LHCN-M2 (cell line): ENCODE results near the gene TMEM245. TPM values are rescaled to one million over a fixed set of nuclear protein-coding genes. Genes with fewer than 3 reads are reported as not detected.
"Not testable (repeated sequence)": the region's sequence is repeated elsewhere in the genome, so short reads cannot be mapped to it uniquely, and the experiment has no call there.

Experiments used
- DNase-seq: peaks from one replicate; pipeline ENCODE4 v3.0.0-alpha.2; 2012; ENCODE audit warnings: low read depth
- total RNA-seq: library from RNA; depleted of rRNA; stranded (reverse); fragments of >200 nt; gene quantifications from 2 replicates; pipeline ENCODE4 v1.2.3, GENCODE V29; 2014

Gene TMEM245
- total RNA-seq, 1 experiment from 2014 or later = 53.4 TPM

DNA sequence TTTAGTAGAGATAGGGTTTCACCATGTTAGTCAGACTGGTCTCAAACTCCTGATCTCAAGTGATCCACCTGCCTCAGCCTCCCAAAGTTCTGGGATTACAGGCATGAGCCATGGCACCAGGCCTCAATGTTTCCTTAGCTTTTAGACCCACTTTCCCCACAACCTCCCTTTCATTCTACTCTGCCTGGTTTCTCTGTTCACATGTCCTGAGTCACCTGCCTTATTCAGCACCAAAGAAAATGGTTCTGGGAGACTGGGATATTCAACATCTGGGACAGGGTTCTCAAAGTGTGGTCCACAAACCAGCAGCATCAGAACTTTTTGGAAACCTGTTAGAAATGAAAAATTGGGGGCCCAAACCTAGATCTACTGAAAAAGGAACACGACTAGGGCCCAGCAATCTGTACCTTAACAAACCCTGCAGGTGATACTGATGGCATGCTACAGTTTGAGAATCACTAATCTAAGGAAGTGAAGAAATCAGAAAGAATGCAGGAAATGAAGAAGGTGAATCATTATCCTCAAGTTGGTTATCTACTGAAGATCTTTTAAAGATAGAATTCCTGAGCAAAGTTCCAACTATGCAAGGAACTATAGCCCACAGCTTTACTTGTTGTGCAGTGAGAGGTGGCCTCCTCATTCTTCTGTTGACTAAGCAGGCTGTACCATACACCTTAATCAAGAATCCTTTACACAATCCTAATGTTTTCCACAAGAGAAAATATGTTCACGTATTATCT lies 54.6 kb downstream of the TMEM245 start:
- DNase-seq = no peak

DNA sequence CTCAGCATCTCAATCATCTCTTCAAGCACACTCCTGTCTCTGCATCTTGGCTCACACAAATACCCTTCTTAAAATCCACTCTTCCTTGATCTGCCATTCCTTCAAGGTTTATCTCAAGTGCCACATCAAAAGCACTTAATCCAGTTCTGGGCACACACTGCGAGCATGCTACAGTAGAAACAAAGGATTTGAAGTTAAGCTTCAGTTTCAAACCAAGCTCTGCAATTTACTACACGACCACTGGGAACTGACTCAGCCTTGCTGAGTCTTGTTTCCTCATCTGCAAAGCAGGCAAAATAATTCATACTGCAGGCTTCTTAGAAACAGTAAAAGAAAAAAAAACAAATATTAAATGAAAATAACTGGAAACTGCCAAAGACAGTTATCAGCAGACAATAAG lies 56.0 kb downstream of the TMEM245 start:
- DNase-seq = peak; percentile 9

DNA sequence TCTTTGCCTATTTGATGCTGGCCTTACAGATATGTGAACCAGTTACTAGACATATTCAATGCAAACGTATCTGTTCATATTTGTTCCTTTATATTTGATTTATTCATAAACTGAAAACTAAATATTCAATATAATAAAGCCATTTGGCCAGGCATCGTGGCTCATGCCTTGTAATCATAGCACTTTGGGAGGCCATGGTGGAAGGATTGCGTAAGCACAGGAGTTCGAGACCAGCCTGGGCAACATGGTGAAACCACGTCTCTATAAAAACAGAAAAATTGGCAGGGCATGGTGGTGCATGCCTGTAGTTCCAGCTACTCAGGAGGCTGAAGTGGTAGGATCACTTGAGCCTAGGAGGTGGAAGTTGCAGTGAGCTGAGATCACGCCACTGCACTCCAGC lies 57.2 kb downstream of the TMEM245 start:
- DNase-seq = no peak

DNA sequence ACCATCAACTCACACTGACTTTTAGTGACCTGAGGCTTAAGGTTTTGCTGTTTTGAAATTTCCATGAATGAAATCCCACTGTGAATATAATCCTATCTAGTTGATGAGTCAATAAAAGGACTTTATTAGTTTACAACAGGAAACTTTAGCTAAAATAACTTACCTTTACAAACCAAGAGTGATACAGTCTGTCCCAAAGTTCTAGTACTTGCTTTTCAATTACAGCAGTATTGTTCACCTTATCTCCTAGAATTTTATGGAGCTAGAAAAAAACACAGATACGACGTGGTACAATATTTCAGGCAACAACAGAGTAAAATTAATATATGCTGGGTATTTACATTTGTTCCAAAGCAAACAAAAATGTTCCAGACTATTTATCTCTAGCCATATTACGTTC lies 59.6 kb downstream of the TMEM245 start:
- DNase-seq = no peak

DNA sequence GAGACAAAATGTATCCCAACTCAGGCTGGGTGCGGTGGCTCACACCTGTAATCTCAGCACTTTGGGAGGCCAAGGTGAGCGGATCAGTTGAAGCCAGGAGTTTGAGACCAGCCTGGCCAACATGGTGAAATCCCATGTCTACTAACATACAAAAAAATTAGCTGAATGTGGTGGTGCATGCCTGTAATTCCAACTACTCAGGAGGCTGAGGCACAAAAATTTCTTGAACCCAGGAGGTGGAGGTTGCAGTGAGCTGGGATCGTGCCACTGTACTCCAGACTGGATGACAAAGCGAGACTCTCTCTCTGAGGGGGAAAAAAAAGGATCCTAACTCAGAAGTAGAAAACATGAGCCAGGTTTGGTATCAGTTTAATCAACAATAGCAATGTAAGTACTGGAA lies 66.6 kb downstream of the TMEM245 start:
- DNase-seq = not testable (repeated sequence)

DNA sequence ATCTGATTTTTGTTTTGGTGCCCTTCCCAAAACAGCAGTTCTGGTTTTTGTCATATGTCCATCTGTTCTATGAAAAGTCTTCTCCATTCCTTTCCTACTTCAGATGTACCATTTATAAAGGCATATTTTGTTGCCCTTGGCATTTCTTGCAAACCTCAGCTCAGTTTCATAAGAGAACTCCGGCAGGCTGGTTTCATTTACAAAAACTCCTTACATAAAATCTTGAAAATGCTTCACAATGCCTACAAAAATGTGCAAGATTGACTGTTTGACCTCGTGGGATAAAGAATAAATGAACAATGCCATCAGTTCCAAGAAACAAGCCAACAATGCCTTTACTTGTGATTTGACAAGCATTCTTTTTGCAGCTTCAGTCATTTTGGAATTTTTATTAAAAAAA lies 67.3 kb downstream of the TMEM245 start:
- no peak for DNase-seq

DNA sequence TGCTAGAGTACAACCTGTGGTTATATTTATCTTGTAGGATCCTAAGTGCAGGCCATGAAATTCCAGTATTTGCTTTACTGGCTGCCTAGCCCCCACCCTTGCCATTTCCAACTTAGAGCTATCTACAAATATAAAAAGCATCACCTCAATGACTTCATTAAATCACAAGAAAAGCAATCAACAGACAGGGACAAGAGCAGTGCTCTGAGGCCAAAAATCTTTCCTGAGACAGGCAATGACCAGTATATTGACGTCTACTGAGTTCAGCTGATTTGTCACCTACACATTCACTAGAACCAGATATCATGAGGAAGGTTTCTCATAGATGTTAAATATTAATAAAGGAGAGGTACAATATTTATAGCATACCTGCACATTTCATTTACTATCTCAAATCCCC lies 68.0 kb downstream of the TMEM245 start:
- DNase-seq = no peak

DNA sequence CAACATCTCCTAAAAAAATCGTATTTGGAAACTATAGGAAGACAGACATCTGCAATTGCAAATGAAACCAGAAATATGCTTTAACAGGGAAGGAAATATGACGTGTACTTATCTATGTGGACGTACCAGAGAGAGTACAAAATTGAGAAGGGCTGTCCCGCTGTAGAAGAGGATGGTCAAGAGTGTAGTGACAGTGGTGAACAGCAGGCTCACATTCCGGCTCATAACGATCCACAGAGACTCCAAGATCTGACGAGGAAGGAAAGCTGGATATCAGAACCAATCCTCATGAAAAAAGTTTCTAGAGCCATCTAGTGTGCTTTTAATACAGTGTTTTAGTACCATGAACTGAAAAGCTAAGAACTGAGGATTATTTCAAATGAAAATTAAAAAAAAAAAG lies 69.3 kb downstream of the TMEM245 start:
- DNase-seq = no peak

DNA sequence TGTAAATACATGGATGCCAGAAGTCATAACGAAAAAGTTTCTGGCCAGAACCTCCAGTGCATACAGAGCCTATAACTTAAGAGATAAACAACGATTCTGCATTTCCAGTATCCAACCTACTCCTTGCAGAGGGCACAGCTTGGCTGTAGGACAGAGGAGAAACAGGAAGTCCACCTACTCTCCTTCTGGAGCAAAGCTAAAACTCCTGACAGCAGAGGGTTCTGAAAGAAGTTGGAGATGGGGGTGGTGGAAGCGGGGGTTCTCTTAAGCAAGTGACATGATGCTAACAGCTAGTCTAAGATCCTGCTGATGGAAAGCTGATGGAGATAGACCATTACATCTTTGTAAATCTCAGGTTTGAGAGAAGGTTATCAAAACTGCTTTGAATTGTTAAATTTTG lies 70.9 kb downstream of the TMEM245 start:
- DNase-seq = no peak

DNA sequence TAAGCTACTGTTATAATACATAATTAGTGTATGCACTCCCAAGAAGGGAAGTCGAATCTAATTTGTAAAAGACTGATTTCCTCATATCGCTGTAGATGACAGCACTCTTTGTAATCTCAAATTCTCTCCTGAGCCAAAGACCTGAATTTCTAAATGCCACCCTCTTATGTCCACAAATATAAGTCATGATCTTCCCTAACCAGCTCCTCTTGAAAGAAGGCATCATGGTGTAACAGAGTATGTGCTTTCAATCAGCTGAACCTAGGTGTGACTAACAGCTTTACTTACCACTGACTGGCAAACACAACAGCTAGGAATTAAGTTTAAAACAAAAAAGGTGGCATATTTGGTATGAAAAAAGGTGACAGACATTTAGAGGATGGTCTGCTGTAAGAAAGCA lies 72.5 kb downstream of the TMEM245 start:
- no peak for DNase-seq

DNA sequence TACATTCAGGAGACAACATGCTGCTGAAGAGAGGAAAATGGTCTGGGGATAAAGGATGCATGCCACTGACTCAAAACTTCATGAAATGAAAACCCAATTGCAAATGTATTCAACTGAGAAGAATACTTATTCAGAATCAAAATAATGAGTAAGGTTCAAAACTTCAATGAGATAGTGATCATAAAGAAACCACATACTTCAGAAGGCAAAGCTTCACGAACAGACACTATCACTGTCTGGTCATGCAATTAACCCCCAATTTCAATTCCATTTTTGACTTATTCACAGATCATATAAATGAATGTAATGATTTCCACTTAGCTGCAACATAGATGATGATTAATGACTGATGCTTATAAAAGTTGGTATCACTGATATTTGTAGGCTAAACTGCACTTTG lies 73.4 kb downstream of the TMEM245 start:
- DNase-seq = no peak

DNA sequence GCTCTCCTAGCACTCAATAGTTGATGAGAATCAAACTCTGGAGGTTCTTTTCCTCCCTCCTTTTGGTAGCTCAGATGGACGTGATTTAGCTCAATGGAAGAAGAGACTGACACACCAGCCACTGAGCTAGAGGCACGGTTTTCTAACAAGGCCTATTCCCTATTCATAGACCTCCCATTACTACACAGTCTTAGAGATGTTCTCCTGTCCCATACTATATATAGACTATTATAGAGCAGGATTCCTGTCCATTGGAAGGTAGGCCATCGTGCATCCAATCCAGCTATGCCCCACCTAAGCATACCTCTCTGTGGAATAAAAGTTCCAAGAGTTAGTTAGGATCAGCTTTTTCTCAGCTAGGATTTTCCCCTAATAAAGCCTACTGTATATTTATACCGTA lies 76.2 kb downstream of the TMEM245 start:
- no peak for DNase-seq

DNA sequence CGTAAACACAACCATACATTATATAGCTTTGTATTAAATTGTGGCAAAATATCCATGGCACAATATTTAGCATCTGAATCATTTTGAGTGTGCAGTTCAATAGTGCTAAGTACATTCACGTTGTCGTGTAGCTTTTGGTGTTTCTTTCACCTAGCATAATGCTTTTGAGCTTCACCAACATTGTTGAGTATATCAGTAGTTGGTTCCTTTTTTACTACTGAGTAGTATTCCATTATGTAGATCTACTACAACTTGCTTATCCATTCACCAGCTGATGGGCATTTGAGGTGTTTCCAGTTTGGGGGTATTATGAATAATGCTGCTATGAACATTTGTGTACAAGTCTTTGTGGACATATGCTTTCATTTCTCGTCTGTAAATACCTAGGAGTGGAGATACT lies 79.2 kb downstream of the TMEM245 start:
- no peak for DNase-seq

DNA sequence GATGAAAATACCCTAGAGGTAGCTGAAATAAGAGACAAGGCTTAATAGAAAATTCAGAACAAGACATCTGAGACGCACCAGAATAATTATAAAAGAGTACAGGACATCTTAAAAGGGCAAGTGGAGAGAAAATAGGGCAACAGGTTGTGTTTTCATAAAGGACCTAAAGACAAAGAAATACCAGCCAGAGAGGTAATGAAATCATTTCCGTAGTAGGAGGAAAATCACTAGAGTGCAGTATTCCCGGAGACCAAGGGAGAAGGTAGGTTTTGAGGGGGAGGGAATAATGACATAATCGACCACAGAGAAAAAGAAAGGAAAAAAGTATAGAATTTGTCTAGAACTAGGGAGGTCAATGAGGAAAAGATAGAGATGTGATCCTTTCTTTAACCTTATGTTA lies 80.2 kb downstream of the TMEM245 start:
- DNase-seq = no peak

DNA sequence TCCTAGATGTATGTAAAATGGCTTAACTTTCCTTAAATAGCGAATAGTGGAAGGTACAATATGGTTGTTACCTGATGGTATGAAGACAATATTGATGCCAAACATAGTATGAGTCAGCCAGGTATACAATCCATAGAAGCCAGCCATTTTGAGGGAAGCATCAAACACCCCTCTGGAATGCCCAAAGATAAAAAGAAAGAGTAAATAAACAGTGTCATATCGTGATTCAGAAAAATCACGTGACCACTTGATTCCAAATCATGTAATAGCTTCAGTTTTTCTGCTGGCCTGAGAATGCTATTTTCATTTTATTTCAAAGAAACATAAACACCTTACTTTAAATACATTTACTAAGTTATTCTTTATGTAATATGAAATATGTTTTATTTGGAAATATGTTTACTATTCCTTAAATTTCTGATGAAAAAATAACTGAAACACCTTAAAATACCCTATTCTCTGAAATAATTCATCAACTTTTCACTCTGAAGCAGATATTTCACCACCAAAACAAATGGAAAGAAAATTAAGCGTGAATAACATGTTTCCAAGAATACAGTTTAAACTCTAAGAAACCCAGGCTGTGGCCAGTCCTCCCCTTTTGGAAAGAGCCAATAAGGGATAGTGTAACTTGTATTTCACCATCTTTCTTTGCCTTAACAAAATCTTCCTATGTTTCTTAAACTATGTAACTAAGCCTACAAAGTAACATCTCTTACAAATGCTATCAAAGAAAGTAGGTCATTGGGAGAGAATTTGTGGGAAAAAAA lies 81.6 kb downstream of the TMEM245 start:
- DNase-seq = no peak

DNA sequence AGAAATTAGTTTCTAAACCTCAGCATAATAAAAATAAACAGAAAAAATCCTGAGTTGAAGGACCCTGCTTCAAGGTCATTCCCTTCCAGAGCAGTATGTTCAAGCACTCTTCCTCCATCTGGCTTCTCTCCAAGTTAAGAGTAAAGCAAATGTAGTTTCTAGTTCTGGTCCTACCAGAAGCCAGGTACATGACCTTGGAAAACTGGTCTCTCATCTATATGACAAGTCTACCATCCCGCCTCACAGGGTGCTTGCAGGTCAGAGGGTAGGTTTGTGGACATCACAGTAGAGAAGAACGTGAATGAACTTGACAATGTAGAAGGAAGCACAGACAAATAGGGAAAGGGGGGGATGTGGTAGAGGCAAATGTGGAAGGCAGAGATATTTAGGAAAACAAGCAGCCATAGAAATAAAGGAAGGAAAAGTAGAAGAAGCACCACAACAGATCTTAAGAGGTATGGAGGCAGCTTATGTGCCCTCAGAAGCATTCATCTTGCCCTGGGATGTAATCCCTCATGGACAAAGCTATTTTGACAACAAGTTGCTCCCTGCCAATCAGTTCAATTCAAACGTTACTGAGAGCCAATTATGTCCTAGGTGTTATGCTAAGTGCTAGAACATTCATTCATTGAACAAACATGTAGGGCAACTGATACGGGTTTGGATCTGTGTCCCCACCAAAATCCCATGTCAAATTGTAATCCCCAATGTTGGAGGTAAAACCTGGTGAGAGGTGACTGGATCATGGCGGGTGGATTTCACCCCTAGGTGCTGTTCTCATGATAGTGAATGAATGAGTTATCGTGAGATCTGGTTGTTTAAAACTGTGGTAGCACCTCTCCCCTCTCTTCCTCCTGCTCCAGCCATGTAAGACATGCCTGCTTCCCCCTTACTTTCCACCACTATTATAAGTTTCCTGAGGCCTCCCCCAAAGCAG lies 82.7 kb downstream of the TMEM245 start:
- DNase-seq = no peak

DNA sequence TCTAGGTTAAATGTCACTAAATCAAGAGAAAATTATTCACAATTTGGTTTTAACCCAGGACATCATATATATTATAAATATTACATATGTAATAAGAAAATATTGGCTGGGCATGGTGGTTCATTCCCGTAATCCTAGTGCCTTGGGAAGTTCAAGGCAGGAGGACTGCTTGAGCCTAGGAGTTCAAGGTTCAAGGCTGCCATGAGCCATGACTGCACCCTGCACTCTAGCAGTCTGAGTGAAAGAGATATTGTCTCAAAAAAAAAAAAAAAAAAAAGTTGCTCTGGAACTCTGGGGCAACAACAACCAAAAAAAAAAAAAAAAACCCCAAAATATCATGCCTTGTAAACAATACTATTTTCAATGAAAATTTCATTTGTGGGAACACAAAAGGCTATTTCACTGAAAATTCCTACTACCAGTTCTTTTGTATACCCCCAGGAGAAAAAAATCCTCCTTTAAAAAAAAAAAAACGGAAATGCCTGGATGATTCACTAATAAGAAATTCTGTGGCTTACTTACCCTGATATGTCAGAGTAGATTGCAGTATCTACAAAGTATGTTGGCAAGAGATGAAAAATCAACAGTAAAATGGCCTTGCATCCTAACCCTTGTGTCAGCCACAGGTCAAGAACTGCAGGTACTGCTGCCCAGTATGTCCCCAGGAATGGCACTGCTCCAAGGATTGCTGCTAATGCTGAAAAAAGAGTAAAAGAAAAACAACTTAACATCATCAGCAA lies 83.9 kb downstream of the TMEM245 start:
- DNase-seq = peak; percentile 84

DNA sequence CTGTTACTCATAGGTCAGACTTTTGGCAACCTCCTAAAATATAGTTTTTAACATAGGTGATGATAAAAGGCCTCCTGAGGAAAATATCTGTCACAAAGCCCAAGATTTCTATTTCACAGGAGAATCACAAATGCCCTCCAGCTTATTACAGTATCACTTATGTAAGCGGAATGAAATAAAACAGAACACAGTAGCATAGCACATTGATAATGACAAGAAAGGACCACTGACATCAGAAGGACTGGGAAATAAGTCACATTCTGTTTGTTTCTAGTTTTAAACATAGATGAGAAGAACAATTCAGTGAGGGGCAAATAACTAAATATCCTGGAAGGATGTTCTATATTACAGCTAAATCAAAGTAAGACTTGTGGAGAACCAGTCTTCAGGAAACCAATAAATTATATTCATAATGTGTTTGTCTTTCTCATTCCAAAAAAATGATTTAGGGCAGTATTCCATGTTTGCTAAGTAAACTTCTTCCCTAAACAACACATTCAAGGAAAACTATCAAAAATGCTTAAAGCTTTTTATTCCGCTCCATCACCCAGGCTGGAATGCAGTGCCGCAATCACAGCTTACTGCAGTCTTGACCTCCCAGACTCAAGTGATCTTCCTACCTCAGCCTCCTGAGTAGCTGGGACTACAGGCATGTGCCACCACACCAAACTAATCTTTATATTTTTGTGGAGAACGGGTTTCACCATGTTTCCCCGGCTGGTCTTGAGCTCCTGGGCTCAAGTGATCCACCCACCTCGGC lies 85.6 kb downstream of the TMEM245 start:
- no peak for DNase-seq

DNA sequence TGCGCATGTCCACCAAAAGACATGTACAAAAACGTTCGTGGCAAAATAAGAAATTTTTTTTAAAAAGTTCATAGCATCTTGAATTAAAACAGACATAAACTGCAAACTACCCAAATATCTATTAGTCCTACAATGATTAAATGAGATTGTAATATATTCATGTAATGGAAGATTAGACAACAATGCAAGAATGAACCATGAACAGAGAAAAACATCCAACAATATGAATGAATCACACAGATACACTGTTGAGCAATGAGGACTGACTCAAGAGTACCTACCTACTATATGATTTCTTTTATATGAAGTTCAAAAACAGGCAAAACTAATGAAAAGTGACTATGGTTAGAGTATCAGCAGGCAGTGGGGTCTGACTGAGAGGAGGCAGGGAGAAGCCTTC lies 88.5 kb downstream of the TMEM245 start:
- DNase-seq = peak; percentile 20

DNA sequence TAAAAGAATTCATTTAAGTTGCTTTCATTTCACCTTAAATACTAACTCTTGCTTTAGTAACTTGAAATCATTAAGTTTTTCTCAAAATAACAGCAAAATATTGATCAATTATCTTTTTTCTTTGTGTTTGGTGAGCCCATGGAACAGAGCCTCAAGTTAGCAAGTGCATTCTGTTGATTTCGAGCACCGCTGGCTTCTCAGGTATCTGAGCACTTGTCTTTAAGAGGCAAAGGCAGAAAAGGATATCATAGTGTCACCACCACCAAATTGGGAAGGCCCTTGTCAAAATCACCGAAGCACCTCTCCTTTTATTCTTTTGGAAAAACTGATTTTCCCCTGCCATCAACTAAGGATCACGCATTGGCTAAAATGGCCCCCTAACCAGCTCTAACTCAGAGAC lies 89.3 kb downstream of the TMEM245 start:
- DNase-seq = no peak

DNA sequence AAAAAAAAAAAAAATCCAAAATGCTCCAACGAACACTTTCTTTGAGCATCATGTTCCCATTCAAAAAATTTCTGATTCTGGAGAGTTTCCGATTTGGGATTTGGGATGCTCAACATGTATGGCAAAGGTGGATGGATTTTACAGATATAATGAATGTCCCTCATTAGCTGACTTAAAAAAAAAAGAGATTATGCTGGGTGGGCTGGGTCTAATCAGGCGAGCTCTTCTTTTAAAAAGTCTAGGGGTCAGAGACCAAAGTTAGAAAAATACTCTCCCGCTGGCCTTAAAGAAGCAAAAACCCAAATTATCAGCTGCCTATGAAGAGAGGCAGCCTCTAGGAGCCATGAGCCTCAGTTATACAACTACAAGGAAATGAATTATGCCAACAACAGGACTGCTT lies 91.3 kb downstream of the TMEM245 start:
- no peak for DNase-seq
